Left cardiac atrium (tissue), 4 donors: ENCODE results near the gene PLXNB2. TPM values are rescaled to one million over a fixed set of nuclear protein-coding genes. Genes with fewer than 3 reads are reported as not detected.

Experiments
- ATAC-seq, 2 donors: fragments of 200-7000 bp; cut with Tn5 transposase; one replicate each; pipeline ENCODE4 v1.9.1; 2020; ENCODE audit warnings: mild to moderate bottlenecking in 2 of 2, moderate library complexity in 2 of 2
- DNase-seq: peaks from one replicate; pipeline ENCODE4 v3.0.0-alpha.2; 2020
- intact Hi-C, 2 donors: fragments of 100-400 bp; cut with DNase I; formaldehyde crosslinking; loops; one replicate each; pipeline versions ENCODE4 v1.14.1 to v1.15.1; 2022 to 2023
- total RNA-seq, 2 donors: library from RNA; stranded (reverse); fragmentation: NEBNext Ultra II Directional; extraction: Animal tissue kit (Norgen Biotek cat#: 25700); gene quantifications; one replicate each; pipeline ENCODE4 v1.2.1, GENCODE V29; 2021
- donor health status: DM: no; HTN: yes; CAD: no.
- donor health status: DM: no; HTN: yes; CAD: no; lungs with severe emphysema.
- donor health status: DM: yes; HTN: yes; CAD: no.
- donor health status: Dilated cardiomyopathy.

Gene PLXNB2
- total RNA-seq, 2 donors from 2014 or later = 76.2 to 91.5 TPM

GRCh38 chr22:50314081-50314454 lies 6.6 kb upstream of the PLXNB2 start:
- DNase-seq (no peak), ATAC-seq (no peak)
- intact Hi-C loops = no loop called here

- DNase-seq (peak; percentile 20), ATAC-seq (no peak)
- intact Hi-C loops = no loop called here
Observed at GRCh38 chr22:50313600-50313999, 6.2 kb upstream of the PLXNB2 start.

GRCh38 chr22:50313021-50313420 lies 5.6 kb upstream of the PLXNB2 start:
- intact Hi-C loops = no loop called here
- no peak for DNase-seq
- no peak for ATAC-seq

GRCh38 chr22:50312371-50312770 lies 4.9 kb upstream of the PLXNB2 start:
- DNase-seq = no peak
- ATAC-seq = no peak
- intact Hi-C loops = no loop called here

GRCh38 chr22:50311606-50312351 lies 4.3 kb upstream of the PLXNB2 start:
- no peak for DNase-seq
- intact Hi-C loops = no loop called here
- no peak for ATAC-seq

GRCh38 chr22:50310949-50311444 lies 3.6 kb upstream of the PLXNB2 start:
- no peak for ATAC-seq
- no peak for DNase-seq
- intact Hi-C loops = no loop called here

GRCh38 chr22:50310031-50310722 lies 2.7 kb upstream of the PLXNB2 start:
- intact Hi-C loops = no loop called here
- ATAC-seq = no peak
- no peak for DNase-seq

GRCh38 chr22:50309601-50309991 lies 2.1 kb upstream of the PLXNB2 start:
- no peak for ATAC-seq
- intact Hi-C loops = no loop called here

GRCh38 chr22:50308986-50309600 lies 1.6 kb upstream of the PLXNB2 start:
- intact Hi-C loops = no loop called here
- DNase-seq = no peak
- ATAC-seq = no peak

More at GRCh38 chr22:50309601-50309991, 2.1 kb upstream of the PLXNB2 start:
- DNase-seq = no peak

- peak; percentile 9 to 39 for ATAC-seq
- DNase-seq = peak; percentile 84
- intact Hi-C loops = no loop called here
Observed at GRCh38 chr22:50308597-50308935, 1.1 kb upstream of the PLXNB2 start.

- ATAC-seq (no peak), DNase-seq (no peak)
- intact Hi-C loops = no loop called here
Observed at GRCh38 chr22:50307890-50308596, 597 bp upstream of the PLXNB2 start.

- peak; percentile 56 to 68 for ATAC-seq
- intact Hi-C loops = no loop called here
- DNase-seq = peak; percentile 90
Observed at GRCh38 chr22:50305923-50306566, 1.4 kb downstream of the PLXNB2 start.

- intact Hi-C loops = no loop called here
- no peak for DNase-seq
- ATAC-seq = peak in 1 of 2 donors; percentile 0
Observed at GRCh38 chr22:50305393-50305922, 2.0 kb downstream of the PLXNB2 start.

- ATAC-seq (peak; percentile 1 to 5), DNase-seq (no peak)
- intact Hi-C loops = no loop called here
Observed at GRCh38 chr22:50304528-50305392, 2.7 kb downstream of the PLXNB2 start.

GRCh38 chr22:50303848-50304527 lies 3.5 kb downstream of the PLXNB2 start:
- intact Hi-C loops = no loop called here
- peak; percentile 73 for DNase-seq
- peak in 1 of 2 donors; percentile 0 for ATAC-seq

GRCh38 chr22:50303515-50303847 lies 4.0 kb downstream of the PLXNB2 start:
- intact Hi-C loops = no loop called here
- ATAC-seq (no peak), DNase-seq (no peak)

GRCh38 chr22:50302564-50302963 lies 4.9 kb downstream of the PLXNB2 start:
- no peak for DNase-seq
- intact Hi-C loops = no loop called here
- ATAC-seq = peak; percentile 1 to 10
